Type B pancreatic cell (in vitro differentiated cells): ENCODE results near the gene RNF217. TPM values are rescaled to one million over a fixed set of nuclear protein-coding genes. Genes with fewer than 3 reads are reported as not detected.

Experiments
- DNase-seq: peaks from one replicate; pipeline ENCODE4 v3.0.0; 2021; ENCODE audit warnings: mixed read lengths; ENCODE audit not compliant: unreplicated experiment; ENCODE audit errors: extremely low spot score
- H3K27ac Mint-ChIP-seq: 2 replicates; pipeline ENCODE4 v1.8.0; 2021; ENCODE audit warnings: mild to moderate bottlenecking, mixed read lengths
- H3K27me3 Mint-ChIP-seq: 2 replicates; pipeline ENCODE4 v1.8.0; 2021; ENCODE audit warnings: mixed read lengths
- H3K36me3 Mint-ChIP-seq: 2 replicates; pipeline ENCODE4 v1.8.0; 2021; ENCODE audit warnings: mixed read lengths
- H3K4me1 Mint-ChIP-seq: one replicate; pipeline ENCODE4 v1.8.0; 2021; ENCODE audit warnings: mixed read lengths; ENCODE audit not compliant: unreplicated experiment
- H3K4me3 Mint-ChIP-seq: 2 replicates; pipeline ENCODE4 v1.8.0; 2021; ENCODE audit warnings: mild to moderate bottlenecking, mixed read lengths
- H3K9me3 Mint-ChIP-seq: 2 replicates; pipeline ENCODE4 v1.8.0; 2021; ENCODE audit warnings: mixed read lengths
- CTCF ChIP-seq: fragments of 200-600 bp; sonication (generic); conservative IDR thresholded peaks from 2 replicates; pipeline ENCODE4 v1.5.0; 2021; ENCODE audit warnings: antibody characterized with exemption, mild to moderate bottlenecking
- total RNA-seq: library from RNA; stranded (reverse); gene quantifications from 2 replicates; pipeline ENCODE4 v1.2.1, GENCODE V29; 2021; ENCODE audit warnings: low replicate concordance

Gene RNF217
- total RNA-seq, 1 donor from 2014 or later, result 22.1 TPM

- Mint-ChIP-seq H3K27me3 (no peaks in the 10 kb centered on the region), H3K36me3 (peaks cover 34% of the 10 kb centered on the region), H3K27ac (no peak overlapping the region), H3K4me1 (peaks cover 12% of the 10 kb centered on the region), H3K4me3 (no peak overlapping the region), H3K9me3 (peaks cover 5% of the 10 kb centered on the region)
- TF ChIP-seq CTCF, result no peak
- no peak for DNase-seq
Measured at GRCh38 chr6:124970243-124970642, 8.0 kb downstream of the RNF217 start.

GRCh38 chr6:124970763-124971162 is 8.5 kb downstream of the RNF217 start:
- no peaks in the 10 kb centered on the region for H3K27me3 Mint-ChIP-seq
- peaks cover 5% of the 10 kb centered on the region for H3K9me3 Mint-ChIP-seq
- peaks cover 32% of the 10 kb centered on the region for H3K36me3 Mint-ChIP-seq
- no peak overlapping the region for H3K27ac Mint-ChIP-seq
- no peak for DNase-seq
- no peak for TF ChIP-seq CTCF
- no peak overlapping the region for H3K4me3 Mint-ChIP-seq
- peaks cover 9% of the 10 kb centered on the region for H3K4me1 Mint-ChIP-seq

- Mint-ChIP-seq H3K4me3 (no peak overlapping the region), H3K36me3 (peaks cover 38% of the 10 kb centered on the region), H3K4me1 (peaks cover 5% of the 10 kb centered on the region), H3K27me3 (no peaks in the 10 kb centered on the region), H3K9me3 (peaks cover 5% of the 10 kb centered on the region), H3K27ac (no peak overlapping the region)
- TF ChIP-seq CTCF, result no peak
- DNase-seq, result no peak
Measured at GRCh38 chr6:124973780-124974179, 11.5 kb downstream of the RNF217 start.

GRCh38 chr6:124974771-124975377 is 12.6 kb downstream of the RNF217 start:
- H3K27ac Mint-ChIP-seq, result no peak overlapping the region
- no peaks in the 10 kb centered on the region for H3K27me3 Mint-ChIP-seq
- H3K36me3 Mint-ChIP-seq, result peaks cover 48% of the 10 kb centered on the region
- no peak overlapping the region for H3K4me3 Mint-ChIP-seq
- TF ChIP-seq CTCF, result no peak
- H3K4me1 Mint-ChIP-seq, result peaks cover 5% of the 10 kb centered on the region
- DNase-seq, result no peak
- H3K9me3 Mint-ChIP-seq, result peaks cover 15% of the 10 kb centered on the region

GRCh38 chr6:124977067-124977908 is 15.1 kb downstream of the RNF217 start:
- Mint-ChIP-seq H3K27ac (no peak overlapping the region), H3K36me3 (peaks cover 49% of the 10 kb centered on the region), H3K9me3 (peaks cover 9% of the 10 kb centered on the region), H3K4me3 (no peak overlapping the region), H3K27me3 (no peaks in the 10 kb centered on the region), H3K4me1 (peaks cover 5% of the 10 kb centered on the region)
- no peak for DNase-seq
- TF ChIP-seq CTCF, result no peak
